OCI-LY7 (cell line): Measurements from ENCODE around the gene DNAAF8. TPM values are rescaled to one million over a fixed set of nuclear protein-coding genes. Genes with fewer than 3 reads are reported as not detected.

Experiments
- BruUV-seq: library from RNA; stranded (reverse); fragments of 400-500 nt; replicated peaks from 2 replicates; lab custom pipeline; 2021; lab: Mats Ljungman, UMichigan
- CTCF ChIA-PET: fragments of 300-600 bp; sonication (Branson Sonifier 250); formaldehyde crosslinking; loops from one replicate; lab custom pipeline; 2022; ENCODE audit warnings: antibody characterized with exemption; ENCODE audit not compliant: unreplicated experiment; lab: Charles Lee
- POLR2A ChIA-PET: fragments of 300-600 bp; sonication (Branson Sonifier 250); formaldehyde crosslinking; loops from one replicate; lab custom pipeline; 2022; ENCODE audit warnings: antibody characterized with exemption; lab: Charles Lee
- DNase-seq: peaks from one replicate; pipeline ENCODE4 v3.0.0-alpha.2; 2015; ENCODE audit warnings: low spot score
- H2AFZ ChIP-seq: fragments of 200-600 bp; sonication (generic), shearing (Covaris generic); 2 replicates; pipeline ENCODE4 v1.6.1; 2014; ENCODE audit warnings: mild to moderate bottlenecking, antibody characterized with exemption, low read length, moderate library complexity
- H3K27ac ChIP-seq: fragments of 200-600 bp; sonication (generic); 2 replicates; pipeline ENCODE4 v1.5.1; 2014; ENCODE audit warnings: mixed run types, low read depth, mild to moderate bottlenecking, moderate library complexity, low read length, inconsistent platforms; ENCODE audit not compliant: poor library complexity, severe bottlenecking
- H3K36me3 ChIP-seq: fragments of 200-600 bp; sonication (generic); 2 replicates; pipeline ENCODE4 v1.6.1; 2014; ENCODE audit warnings: mild to moderate bottlenecking, antibody characterized with exemption, low read length, moderate library complexity, mixed read lengths; ENCODE audit not compliant: insufficient read depth
- H3K4me1 ChIP-seq: fragments of 200-600 bp; sonication (generic); 2 replicates; pipeline ENCODE4 v1.5.1; 2014; ENCODE audit warnings: mild to moderate bottlenecking, low read length; ENCODE audit not compliant: insufficient read depth, poor library complexity, severe bottlenecking
- H3K4me2 ChIP-seq: fragments of 200-600 bp; sonication (generic); 2 replicates; pipeline ENCODE4 v1.6.1; 2014; ENCODE audit warnings: mild to moderate bottlenecking, low read length
- H3K4me3 ChIP-seq: fragments of 200-600 bp; sonication (generic); 2 replicates; pipeline ENCODE4 v1.5.1; 2014; ENCODE audit warnings: mild to moderate bottlenecking, low read depth, low read length; ENCODE audit not compliant: poor library complexity, severe bottlenecking
- H3K79me2 ChIP-seq: fragments of 200-600 bp; sonication (generic); 2 replicates; pipeline ENCODE4 v1.6.1; 2016; ENCODE audit warnings: low read depth, mild to moderate bottlenecking, low read length, moderate library complexity, mixed read lengths; ENCODE audit not compliant: insufficient read depth
- H3K9me2 ChIP-seq: fragments of 200-600 bp; sonication (generic); 2 replicates; pipeline ENCODE4 v1.6.1; 2016; ENCODE audit warnings: mild to moderate bottlenecking, low read length, mixed read lengths; ENCODE audit not compliant: insufficient read depth
- H3K9me3 ChIP-seq: fragments of 200-600 bp; sonication (generic); 2 replicates; pipeline ENCODE4 v1.6.1; 2014; ENCODE audit warnings: mild to moderate bottlenecking, mixed run types, low read length, mixed read lengths
- H4K20me1 ChIP-seq: fragments of 200-600 bp; sonication (generic); 2 replicates; pipeline ENCODE4 v1.6.1; 2014; ENCODE audit warnings: mild to moderate bottlenecking, antibody characterized with exemption, low read length, moderate library complexity, mixed read lengths; ENCODE audit not compliant: insufficient read depth
- EZH2phosphoT487 ChIP-seq: fragments of 200-600 bp; sonication (generic); IDR thresholded peaks from 2 replicates; pipeline ENCODE4 v1.6.1; 2018; ENCODE audit warnings: low read depth, borderline replicate concordance, mild to moderate bottlenecking, mixed run types, antibody characterized with exemption, low read length, moderate library complexity, mixed read lengths
- intact Hi-C: fragments of 100-400 bp; cut with micrococcal nuclease; formaldehyde crosslinking; loops from one replicate; pipeline ENCODE4 v1.10.0; 2022; ENCODE audit not compliant: unreplicated experiment
- total RNA-seq, 2 experiments: library from RNA; depleted of rRNA in 1 of 2; stranded (reverse); fragments of >200 nt in 1 of 2; shearing (Covaris generic) in 1 of 2; gene quantifications; 2 replicates each; pipeline ENCODE4 v1.2.3, GENCODE V29; 2014 to 2022
- TF ChIP-seq, protein P1 (sequence below): fragments of 200-600 bp; sonication (generic); conservative IDR thresholded peaks from 2 replicates; pipeline ENCODE4 v1.5.1; 2014; ENCODE audit warnings: mild to moderate bottlenecking, antibody characterized with exemption, low read length, moderate library complexity, mixed read lengths

DNAAF8 gene
- total RNA-seq, 2 experiments from 2014 or later, result 0.38 to 1.1 TPM

DNA sequence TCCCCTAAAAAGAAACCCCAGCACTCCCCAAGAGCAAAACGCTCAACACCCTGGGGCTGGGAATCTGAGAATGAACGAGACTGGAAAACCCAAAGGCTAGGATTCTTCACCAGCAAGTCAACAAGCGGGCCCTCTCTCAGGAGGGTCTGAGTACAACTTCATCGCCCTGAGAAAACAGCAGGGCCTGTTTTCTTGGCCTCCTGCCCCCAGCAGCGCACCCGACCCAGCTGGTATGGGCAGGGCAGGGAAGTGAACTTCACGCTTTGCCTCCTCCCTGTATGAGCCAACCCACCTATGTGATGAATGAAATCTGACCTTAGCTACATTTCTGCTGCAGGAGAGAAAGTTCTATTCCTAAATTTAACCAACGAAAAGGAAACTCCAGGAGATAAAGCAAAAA, 29.8 kb upstream of the DNAAF8 start:
- Histone ChIP-seq H2AFZ (no peak overlapping the region), H3K36me3 (peaks cover 39% of the 10 kb centered on the region; the same call in 1 of the 2 replicates), H3K4me2 (no peak overlapping the region), H3K4me3 (no peak overlapping the region), H3K4me1 (no peaks in the 10 kb centered on the region), H3K27ac (no peak overlapping the region), H3K79me2 (no peaks in the 10 kb centered on the region), H3K9me2 (no peaks in the 10 kb centered on the region), H4K20me1 (no peaks in the 10 kb centered on the region), H3K9me3 (no peaks in the 10 kb centered on the region)
- DNase-seq, result no peak
- ChIA-PET CTCF (no interaction called here), POLR2A (no interaction called here)
- intact Hi-C loops, result no loop called here
- no TSS peak for BruUV-seq
- TF ChIP-seq EZH2phosphoT487, result no peak
- TF ChIP-seq, protein P1, sequence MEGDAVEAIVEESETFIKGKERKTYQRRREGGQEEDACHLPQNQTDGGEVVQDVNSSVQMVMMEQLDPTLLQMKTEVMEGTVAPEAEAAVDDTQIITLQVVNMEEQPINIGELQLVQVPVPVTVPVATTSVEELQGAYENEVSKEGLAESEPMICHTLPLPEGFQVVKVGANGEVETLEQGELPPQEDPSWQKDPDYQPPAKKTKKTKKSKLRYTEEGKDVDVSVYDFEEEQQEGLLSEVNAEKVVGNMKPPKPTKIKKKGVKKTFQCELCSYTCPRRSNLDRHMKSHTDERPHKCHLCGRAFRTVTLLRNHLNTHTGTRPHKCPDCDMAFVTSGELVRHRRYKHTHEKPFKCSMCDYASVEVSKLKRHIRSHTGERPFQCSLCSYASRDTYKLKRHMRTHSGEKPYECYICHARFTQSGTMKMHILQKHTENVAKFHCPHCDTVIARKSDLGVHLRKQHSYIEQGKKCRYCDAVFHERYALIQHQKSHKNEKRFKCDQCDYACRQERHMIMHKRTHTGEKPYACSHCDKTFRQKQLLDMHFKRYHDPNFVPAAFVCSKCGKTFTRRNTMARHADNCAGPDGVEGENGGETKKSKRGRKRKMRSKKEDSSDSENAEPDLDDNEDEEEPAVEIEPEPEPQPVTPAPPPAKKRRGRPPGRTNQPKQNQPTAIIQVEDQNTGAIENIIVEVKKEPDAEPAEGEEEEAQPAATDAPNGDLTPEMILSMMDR, result no peak

DNA sequence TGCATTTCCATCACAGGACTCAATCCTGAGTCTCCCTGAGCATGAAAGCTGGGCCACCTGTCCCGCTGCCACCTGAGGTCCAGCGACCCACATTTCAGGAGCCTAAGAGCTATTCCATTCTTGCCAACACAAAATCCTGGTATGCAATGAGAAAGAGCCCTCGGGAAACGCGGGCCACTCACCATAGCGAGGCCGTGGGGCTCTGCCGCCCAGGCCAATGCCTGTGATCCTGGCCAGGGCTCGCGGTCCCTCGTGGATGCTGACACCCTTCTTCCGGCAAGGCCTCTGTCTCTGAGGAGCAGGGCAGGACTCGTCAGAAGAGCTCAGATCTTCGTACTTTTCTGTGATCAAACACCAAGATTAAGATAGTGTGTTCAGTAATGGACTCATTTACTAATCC, 29.4 kb upstream of the DNAAF8 start:
- H3K27ac ChIP-seq, result no peak overlapping the region
- H3K4me3 ChIP-seq, result no peak overlapping the region
- ChIA-PET POLR2A (no interaction called here), CTCF (no interaction called here)
- H3K79me2 ChIP-seq, result no peaks in the 10 kb centered on the region
- no peak overlapping the region for H2AFZ ChIP-seq
- no peaks in the 10 kb centered on the region for H3K4me1 ChIP-seq
- no peak overlapping the region for H3K4me2 ChIP-seq
- BruUV-seq, result no TSS peak
- no peaks in the 10 kb centered on the region for H4K20me1 ChIP-seq
- H3K9me3 ChIP-seq, result no peaks in the 10 kb centered on the region
- DNase-seq, result no peak
- intact Hi-C loops, result no loop called here
- H3K9me2 ChIP-seq, result no peaks in the 10 kb centered on the region
- TF ChIP-seq, protein P1, result no peak
- no peak for TF ChIP-seq EZH2phosphoT487
- H3K36me3 ChIP-seq, result peaks cover 39% of the 10 kb centered on the region; the same call in 1 of the 2 replicates

DNA sequence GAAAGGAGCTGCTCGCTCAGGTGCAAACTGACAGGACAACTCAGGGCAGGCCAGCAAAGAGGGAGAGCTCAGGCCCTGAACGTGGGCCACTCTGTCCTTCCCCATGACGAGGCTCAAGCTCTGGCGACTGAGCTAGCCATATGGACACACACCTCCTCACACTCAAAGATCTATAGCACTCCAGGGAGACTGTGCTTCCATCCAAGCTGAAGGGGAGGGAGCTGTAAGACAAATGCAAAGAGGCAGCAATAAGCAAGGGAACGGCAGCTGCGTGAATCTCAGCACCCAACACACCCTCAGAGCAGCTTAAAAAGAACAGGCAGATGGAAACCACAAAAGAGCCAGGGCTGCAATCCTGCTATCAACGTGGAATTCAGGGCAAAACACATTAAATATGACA, 27.5 kb upstream of the DNAAF8 start:
- intact Hi-C loops, result no loop called here
- no peak for DNase-seq
- Histone ChIP-seq H3K36me3 (peaks cover 37% of the 10 kb centered on the region; the same call in 1 of the 2 replicates), H3K9me2 (no peaks in the 10 kb centered on the region), H3K4me3 (no peak overlapping the region), H3K79me2 (no peaks in the 10 kb centered on the region), H2AFZ (no peak overlapping the region), H4K20me1 (no peaks in the 10 kb centered on the region), H3K27ac (no peak overlapping the region), H3K4me1 (no peaks in the 10 kb centered on the region), H3K9me3 (no peaks in the 10 kb centered on the region), H3K4me2 (no peak overlapping the region)
- CTCF ChIA-PET, result no interaction called here
- POLR2A ChIA-PET, result interaction anchor here (0.7 to 1.5 kb wide), 2 partner anchors 27 to 339 kb away, joined by 4 to 5 read pairs; partner anchors contain the start of genes ANKS3 and DNAAF8
- BruUV-seq, result no TSS peak
- no peak for TF ChIP-seq EZH2phosphoT487
- TF ChIP-seq, protein P1, result no peak
